H1 (cell line): ENCODE measurements around the gene STX8. TPM values are rescaled to one million over a fixed set of nuclear protein-coding genes. Genes with fewer than 3 reads are reported as not detected.

Experiments used
- CTCF ChIA-PET: fragments of 300-600 bp; sonication (Branson Sonifier 250); formaldehyde crosslinking; loops from one replicate; lab custom pipeline; 2021; ENCODE audit not compliant: partially characterized antibody; lab: Charles Lee
- POLR2A ChIA-PET: fragments of 300-600 bp; sonication (Branson Sonifier 250); formaldehyde crosslinking; loops from one replicate; lab custom pipeline; 2021; ENCODE audit warnings: inconsistent platforms; ENCODE audit not compliant: partially characterized antibody; lab: Charles Lee
- DNase-seq, 2 experiments: peaks; one replicate each; pipeline versions ENCODE4 v3.0.0 to v3.0.0-alpha.2; 2010 to 2022; ENCODE audit warnings: low spot score in 2 of 2, low read depth in 1 of 2, mixed read lengths in 1 of 2
- FAIRE-seq: peaks from 2 replicates; lab custom pipeline; 2011; peaks lifted over from hg19 to GRCh38; lab: Jason Lieb, UNC
- H2AFZ ChIP-seq: 2 replicates; pipeline ENCODE4 v1.8.1; 2012; ENCODE audit warnings: low read length, inconsistent platforms
- H2AK5ac ChIP-seq: 2 replicates; pipeline ENCODE4 v1.6.1; 2013; ENCODE audit warnings: low read depth, low read length
- H2BK120ac ChIP-seq: replicated peaks from 2 replicates; pipeline ENCODE3; 2013; ENCODE audit warnings: low read depth, low read length, inconsistent platforms
- H2BK12ac ChIP-seq: 2 replicates; pipeline ENCODE4 v1.6.1; 2013; ENCODE audit warnings: low read depth, low read length
- H2BK15ac ChIP-seq: 2 replicates; pipeline ENCODE4 v1.6.1; 2013; ENCODE audit warnings: low read length
- H2BK20ac ChIP-seq: 2 replicates; pipeline ENCODE4 v1.6.1; 2013; ENCODE audit warnings: low read length
- H2BK5ac ChIP-seq: 2 replicates; pipeline ENCODE4 v1.6.1; 2013; ENCODE audit warnings: low read depth, low read length
- H3K14ac ChIP-seq: 2 replicates; pipeline ENCODE4 v1.6.1; 2013; ENCODE audit warnings: inconsistent platforms; ENCODE audit not compliant: insufficient read length
- H3K18ac ChIP-seq: 2 replicates; pipeline ENCODE4 v1.6.1; 2013; ENCODE audit warnings: low read length; ENCODE audit errors: extremely low read depth
- H3K23ac ChIP-seq: 2 replicates; pipeline ENCODE4 v1.6.1; 2013; ENCODE audit warnings: inconsistent platforms; ENCODE audit not compliant: insufficient read length
- H3K23me2 ChIP-seq: 2 replicates; pipeline ENCODE4 v1.6.1; 2013; ENCODE audit warnings: low read depth, low read length
- H3K27ac ChIP-seq: 2 replicates; pipeline ENCODE4 v1.6.1; 2011; ENCODE audit warnings: low read depth, low read length, inconsistent platforms
- H3K27me3 ChIP-seq, 4 experiments: replicated peaks in 1 of 4; 1 replicate in 1 of 4; 2 replicates in 3 of 4; pipeline versions ENCODE4 v1.6.1 to v1.8.1; 2011 to 2013; ENCODE audit warnings: low read length in 3 of 4, mild to moderate bottlenecking in 3 of 4, inconsistent platforms in 2 of 4, mixed read lengths in 2 of 4, moderate library complexity in 1 of 4; ENCODE audit not compliant: control insufficient read depth in 3 of 4, insufficient read depth in 3 of 4; ENCODE audit errors: extremely low read depth in 1 of 4
- H3K36me3 ChIP-seq, 4 experiments: 2 replicates each; pipeline versions ENCODE4 v1.6.1 to v1.8.1; 2011 to 2013; ENCODE audit warnings: mild to moderate bottlenecking in 4 of 4, low read length in 3 of 4, moderate library complexity in 2 of 4, control low read depth in 1 of 4, inconsistent platforms in 1 of 4; ENCODE audit not compliant: insufficient read depth in 4 of 4, control insufficient read depth in 2 of 4
- H3K4ac ChIP-seq: replicated peaks from 2 replicates; pipeline ENCODE3; 2013; ENCODE audit warnings: low read length, low read depth, mixed read lengths, inconsistent platforms; ENCODE audit not compliant: insufficient read length
- H3K4me1 ChIP-seq, 4 experiments: replicated peaks in 1 of 4; 1 replicate in 1 of 4; 2 replicates in 3 of 4; pipeline versions ENCODE4 v1.6.1 to v1.8.1; 2011 to 2013; ENCODE audit warnings: low read length in 3 of 4, inconsistent platforms in 2 of 4, mixed read lengths in 1 of 4; ENCODE audit not compliant: insufficient read depth in 4 of 4, control insufficient read depth in 3 of 4
- H3K4me2 ChIP-seq, 2 experiments: 2 replicates each; pipeline versions ENCODE4 v1.6.1 to v1.8.1; 2011 to 2013; ENCODE audit warnings: low read depth in 2 of 2, low read length in 2 of 2, control low read depth in 1 of 2, inconsistent platforms in 1 of 2, mild to moderate bottlenecking in 1 of 2; ENCODE audit not compliant: insufficient read depth in 1 of 2
- H3K4me3 ChIP-seq, 4 experiments: fragments of 200-600, 300-600 bp in 1 of 4; sonication (generic), shearing (Covaris generic), sonication (Bioruptor Twin) in 1 of 4; 2 replicates each; pipeline versions ENCODE4 v1.5.1 to v1.8.1; 2011 to 2016; ENCODE audit warnings: low read length in 4 of 4, low read depth in 3 of 4, control low read depth in 2 of 4, inconsistent platforms in 2 of 4, mild to moderate bottlenecking in 2 of 4, mixed read lengths in 1 of 4, moderate library complexity in 1 of 4; ENCODE audit not compliant: insufficient read depth in 2 of 4; ENCODE audit errors: extremely low read depth in 1 of 4
- H3K56ac ChIP-seq: replicated peaks from 2 replicates; pipeline ENCODE3; 2013; ENCODE audit warnings: low read depth, mild to moderate bottlenecking, mixed read lengths, low read length, inconsistent platforms; ENCODE audit not compliant: insufficient read length
- H3K79me1 ChIP-seq: 2 replicates; pipeline ENCODE4 v1.6.1; 2013; ENCODE audit warnings: low read depth, low read length, control low read depth
- H3K79me2 ChIP-seq, 2 experiments: 2 replicates each; pipeline versions ENCODE4 v1.6.1 to v1.8.1; 2012 to 2013; ENCODE audit warnings: low read length in 2 of 2, mild to moderate bottlenecking in 2 of 2, inconsistent platforms in 1 of 2; ENCODE audit not compliant: insufficient read depth in 2 of 2, control insufficient read depth in 1 of 2
- H3K9ac ChIP-seq, 4 experiments: replicated peaks in 1 of 4; 1 replicate in 1 of 4; 2 replicates in 3 of 4; pipeline versions ENCODE4 v1.6.1 to v1.8.1; 2011 to 2013; ENCODE audit warnings: low read depth in 3 of 4, low read length in 3 of 4, control low read depth in 2 of 4, mild to moderate bottlenecking in 2 of 4, moderate library complexity in 2 of 4, inconsistent platforms in 1 of 4; ENCODE audit errors: extremely low read depth in 1 of 4
- H3K9me3 ChIP-seq, 2 experiments: 2 replicates each; pipeline versions ENCODE4 v1.6.1 to v1.8.1; 2012 to 2013; ENCODE audit warnings: mild to moderate bottlenecking in 2 of 2, moderate library complexity in 2 of 2, control low read depth in 1 of 2, inconsistent platforms in 1 of 2, low read depth in 1 of 2, low read length in 1 of 2, mixed read lengths in 1 of 2; ENCODE audit not compliant: insufficient read depth in 2 of 2
- H4K20me1 ChIP-seq, 2 experiments: replicated peaks in 1 of 2; 2 replicates each; pipeline versions ENCODE3 to v1.8.1; 2011 to 2013; ENCODE audit warnings: inconsistent platforms in 2 of 2, low read length in 2 of 2, mild to moderate bottlenecking in 1 of 2; ENCODE audit not compliant: insufficient read depth in 2 of 2, control insufficient read depth in 1 of 2
- H4K5ac ChIP-seq: 2 replicates; pipeline ENCODE4 v1.6.1; 2013; ENCODE audit warnings: low read length, low read depth, mixed read lengths, inconsistent platforms; ENCODE audit not compliant: insufficient read length
- H4K8ac ChIP-seq: 2 replicates; pipeline ENCODE4 v1.8.0; 2013; ENCODE audit warnings: mild to moderate bottlenecking, moderate library complexity, low read length, inconsistent platforms; ENCODE audit not compliant: insufficient read depth; ENCODE audit errors: extremely low read depth
- H4K91ac ChIP-seq: replicated peaks from 2 replicates; pipeline ENCODE3; 2013; ENCODE audit warnings: low read length, mixed read lengths, inconsistent platforms; ENCODE audit not compliant: insufficient read length
- CREB1 ChIP-seq: IDR thresholded peaks from 2 replicates; pipeline ENCODE4 v1.6.1; 2012; ENCODE audit warnings: inconsistent platforms
- E2F6 ChIP-seq: IDR thresholded peaks from 2 replicates; pipeline ENCODE4 v1.6.1; 2012; ENCODE audit warnings: inconsistent platforms
- MAFK ChIP-seq: IDR thresholded peaks from 2 replicates; pipeline ENCODE4 v1.6.1; 2012; ENCODE audit warnings: low read depth, mild to moderate bottlenecking, improper control_type of control experiment, low read length
- RFX5 ChIP-seq: IDR thresholded peaks from 2 replicates; pipeline ENCODE4 v1.6.1; 2011; ENCODE audit warnings: low read depth, low read length, improper control_type of control experiment, borderline replicate concordance
- WGBS, 2 experiments: shearing (Covaris generic) in 1 of 2; methylation state at CpG; one replicate each; pipeline versions ENCODE4 v1.1.6 to v1.1.7; 2013 to 2015; ENCODE audit warnings: low lambda C conversion rate in 2 of 2, mixed read lengths in 2 of 2, inconsistent platforms in 1 of 2, low coverage in 1 of 2, missing lambda C conversion rate in 1 of 2; ENCODE audit not compliant: insufficient replicate concordance in 2 of 2, insufficient coverage in 1 of 2, insufficient read length in 1 of 2; ENCODE audit errors: extremely low coverage in 1 of 2, missing lambda C conversion rate in 1 of 2; 5-methylcytosine and 5-hydroxymethylcytosine counted together
- polyA plus RNA-seq, 7 experiments: library from polyadenylated mRNA; depleted of rRNA in 3 of 7; stranded (reverse) in 5 of 7; unstranded in 2 of 7; fragments of >200 nt in 5 of 7; fragments of 200-250 nt in 2 of 7; gene quantifications; 1 replicate in 5 of 7; 2 replicates in 1 of 7; 4 replicates in 1 of 7; pipeline versions ENCODE4 v1.2.1 to v1.2.3, GENCODE V29; 2011 to 2013; ENCODE audit warnings: missing spikeins in 2 of 7, mixed read lengths in 2 of 7
- total RNA-seq: library from RNA; stranded (reverse); fragmentation: NEBNext Ultra II Directional; extraction: Animal tissue kit (Norgen Biotek cat#: 25700); gene quantifications from 2 replicates; pipeline ENCODE4 v1.2.1, GENCODE V29; 2021

The STX8 gene
- total and polyA plus RNA-seq, 2 of the 8 experiments (the other 6 are each of a cell fraction or from before 2014, with no cell fraction given), result 22.8 to 42.5 TPM

- Histone ChIP-seq H3K9ac (no peak overlapping the region), H3K4me1 (no peaks in the 10 kb centered on the region), H2AFZ (no peak overlapping the region), H3K36me3 (no peaks in the 10 kb centered on the region), H3K9me3 (peaks cover 2 to 3% of the 10 kb centered on the region in 2 experiments; a peak in 1 of 4 replicates), H4K8ac (no peak overlapping the region), H4K91ac (no peak overlapping the region), H2BK12ac (no peak overlapping the region), H3K23me2 (no peaks in the 10 kb centered on the region), H3K79me1 (no peaks in the 10 kb centered on the region), H2BK20ac (no peak overlapping the region), H3K4ac (no peak overlapping the region), H3K27me3 (no peaks in the 10 kb centered on the region), H3K27ac (no peak overlapping the region), H3K18ac (no peak overlapping the region), H2AK5ac (no peak overlapping the region), H3K23ac (no peak overlapping the region), H2BK5ac (no peak overlapping the region), H3K79me2 (no peaks in the 10 kb centered on the region), H2BK120ac (no peak overlapping the region), H3K4me3 (no peak overlapping the region), H2BK15ac (no peak overlapping the region), H3K56ac (no peak overlapping the region), H3K4me2 (no peak overlapping the region), H4K5ac (no peak overlapping the region), H3K14ac (no peak overlapping the region), H4K20me1 (no peaks in the 10 kb centered on the region)
- TF ChIP-seq MAFK (no peak), RFX5 (no peak), E2F6 (no peak), CREB1 (no peak)
- WGBS, 2 experiments, result 89% methylated on average over 3 of the region's 3 CpGs; no CpG with 5 or more reads in 1 of the 2 experiments
- DNase-seq (no peak), FAIRE-seq (no peak)
- ChIA-PET POLR2A (no interaction called here), CTCF (no interaction called here)
Observed at GRCh38 chr17:9389111-9389527, 186.5 kb downstream of the STX8 start.
